GM10248 (cell line): ENCODE measurements around the gene PXDN.

Experiments
- CTCF ChIA-PET: fragments of 300-600 bp; sonication (Branson Sonifier 250); formaldehyde crosslinking; extraction: SDS; loops from one replicate; lab custom pipeline; 2021; ENCODE audit warnings: antibody characterized with exemption; lab: Yijun Ruan, JAX
- POLR2A ChIA-PET: fragments of 350-650 bp; sonication (Branson Sonifier 250); formaldehyde crosslinking; extraction: SDS; loops from one replicate; lab custom pipeline; 2020; ENCODE audit warnings: antibody characterized with exemption; lab: Yijun Ruan, JAX
- DNase-seq: peaks from one replicate; pipeline ENCODE4 v3.0.0; 2012; ENCODE audit errors: extremely low spot score
- TF ChIP-seq, protein P1 (sequence below): IDR thresholded peaks from 2 replicates; pipeline ENCODE4 v1.5.1; 2012; ENCODE audit warnings: mild to moderate bottlenecking, low read depth; ENCODE audit errors: extremely low read depth, missing control alignments, control extremely low read depth

PXDN gene

DNA sequence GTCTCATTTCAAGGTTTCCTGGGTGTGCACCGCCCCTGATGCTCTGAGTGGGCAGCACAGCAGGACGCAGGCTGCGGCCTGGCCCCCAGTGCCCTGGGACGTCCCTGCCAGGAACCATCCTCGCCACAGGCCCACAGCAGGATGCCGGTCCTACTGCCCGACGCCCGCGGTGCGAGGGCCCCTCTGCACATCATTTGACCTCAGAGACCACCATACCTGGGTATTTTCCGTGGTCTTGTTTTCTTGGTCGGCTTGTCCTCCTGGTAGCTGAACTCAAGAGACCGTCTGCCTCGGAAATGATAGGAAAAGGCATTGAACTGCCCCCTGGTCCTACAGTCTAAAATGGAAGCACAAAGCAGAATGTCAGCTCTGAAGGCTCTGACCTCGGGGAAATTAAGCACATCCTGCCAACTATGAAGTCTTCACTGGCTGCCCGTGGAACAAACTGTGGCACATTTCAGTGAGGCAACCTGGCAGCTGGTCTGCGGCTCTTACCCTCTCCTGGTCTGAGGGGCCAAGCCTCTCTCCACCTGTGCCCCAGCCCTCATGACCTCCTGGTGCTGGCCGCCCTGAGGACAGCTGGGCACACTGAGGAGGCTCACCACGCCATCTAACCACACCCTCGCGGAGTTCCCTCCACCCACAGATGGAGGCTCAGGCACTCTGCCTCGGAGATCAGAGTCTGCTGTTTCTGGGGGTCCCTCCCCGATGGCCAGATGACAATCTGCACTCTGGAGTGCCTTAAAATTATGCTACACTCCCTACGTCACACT, 105.0 kb downstream of the PXDN start:
- TF ChIP-seq, protein P1, sequence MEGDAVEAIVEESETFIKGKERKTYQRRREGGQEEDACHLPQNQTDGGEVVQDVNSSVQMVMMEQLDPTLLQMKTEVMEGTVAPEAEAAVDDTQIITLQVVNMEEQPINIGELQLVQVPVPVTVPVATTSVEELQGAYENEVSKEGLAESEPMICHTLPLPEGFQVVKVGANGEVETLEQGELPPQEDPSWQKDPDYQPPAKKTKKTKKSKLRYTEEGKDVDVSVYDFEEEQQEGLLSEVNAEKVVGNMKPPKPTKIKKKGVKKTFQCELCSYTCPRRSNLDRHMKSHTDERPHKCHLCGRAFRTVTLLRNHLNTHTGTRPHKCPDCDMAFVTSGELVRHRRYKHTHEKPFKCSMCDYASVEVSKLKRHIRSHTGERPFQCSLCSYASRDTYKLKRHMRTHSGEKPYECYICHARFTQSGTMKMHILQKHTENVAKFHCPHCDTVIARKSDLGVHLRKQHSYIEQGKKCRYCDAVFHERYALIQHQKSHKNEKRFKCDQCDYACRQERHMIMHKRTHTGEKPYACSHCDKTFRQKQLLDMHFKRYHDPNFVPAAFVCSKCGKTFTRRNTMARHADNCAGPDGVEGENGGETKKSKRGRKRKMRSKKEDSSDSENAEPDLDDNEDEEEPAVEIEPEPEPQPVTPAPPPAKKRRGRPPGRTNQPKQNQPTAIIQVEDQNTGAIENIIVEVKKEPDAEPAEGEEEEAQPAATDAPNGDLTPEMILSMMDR: no peak
- POLR2A ChIA-PET: no interaction called here
- CTCF ChIA-PET: no interaction called here
- DNase-seq: no peak

- TF ChIP-seq, protein P1: no peak
- ChIA-PET POLR2A (no interaction called here), CTCF (no interaction called here)
- DNase-seq: no peak
Observed at GRCh38 chr2:1638281-1638860, 105.9 kb downstream of the PXDN start.

- CTCF ChIA-PET: no interaction called here
- TF ChIP-seq, protein P1: no peak
- POLR2A ChIA-PET: no interaction called here
- DNase-seq: no peak
Observed at GRCh38 chr2:1636791-1637415, 107.4 kb downstream of the PXDN start.

DNA sequence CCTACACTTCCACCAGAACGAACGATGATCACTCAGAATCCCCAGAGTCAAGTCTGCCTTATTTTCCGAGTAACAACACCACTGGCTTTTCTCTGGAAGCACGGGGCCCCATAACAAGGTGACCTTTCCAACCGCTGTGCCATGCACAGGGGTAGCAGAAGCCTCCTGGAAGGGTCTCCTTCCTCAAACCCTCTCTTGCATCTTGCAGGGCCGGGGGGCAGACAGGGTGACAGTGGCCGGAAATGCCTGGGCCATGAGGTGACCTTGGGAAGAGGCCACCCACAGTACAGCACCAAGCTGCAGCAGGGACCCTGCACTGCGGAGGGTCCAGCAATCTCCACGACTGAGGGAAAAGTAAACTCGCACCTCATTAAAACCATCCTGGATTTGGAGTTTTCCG, 108.5 kb downstream of the PXDN start:
- CTCF ChIA-PET: no interaction called here
- TF ChIP-seq, protein P1: no peak
- DNase-seq: no peak
- POLR2A ChIA-PET: no interaction called here

- TF ChIP-seq, protein P1: no peak
- no peak for DNase-seq
- ChIA-PET CTCF (interaction anchor here (0.9 kb wide), 1 partner anchor 10 kb away, joined by 3 read pairs; no protein-coding TSS in a partner anchor), POLR2A (no interaction called here)
Observed at GRCh38 chr2:1634681-1635341, 109.5 kb downstream of the PXDN start.

DNA sequence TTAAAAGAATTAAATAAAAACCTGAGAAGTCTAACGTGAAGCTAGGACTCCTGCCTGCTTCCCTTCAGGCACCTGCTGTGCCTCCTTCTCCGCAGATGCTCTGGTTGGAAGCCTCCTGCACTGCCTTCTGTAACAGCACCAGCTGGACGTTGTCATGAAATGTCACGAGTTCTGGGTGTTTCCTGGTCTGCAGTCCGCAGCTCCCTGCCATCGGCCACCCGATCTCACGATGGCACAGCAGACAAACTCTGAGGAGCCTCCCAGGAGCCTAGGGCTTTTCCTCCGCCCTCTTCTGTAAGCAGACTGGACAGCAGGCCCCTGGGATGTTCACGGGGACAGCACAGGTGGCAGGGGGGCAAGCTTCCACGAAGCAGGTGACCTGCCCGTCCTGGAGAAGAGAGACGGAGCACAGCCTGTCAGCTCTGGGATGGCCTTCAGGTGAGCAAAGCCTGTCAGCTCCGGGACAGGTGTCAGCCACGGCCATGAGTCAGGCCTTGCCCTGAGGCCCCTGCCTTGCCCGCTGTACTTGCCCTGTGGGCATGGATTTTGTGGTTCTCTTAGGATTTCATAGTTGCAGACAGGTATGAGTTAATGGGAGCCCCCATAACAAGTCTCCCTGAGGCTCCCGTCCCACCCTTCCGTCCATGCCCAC, 110.3 kb downstream of the PXDN start:
- no peak for DNase-seq
- POLR2A ChIA-PET: no interaction called here
- CTCF ChIA-PET: interaction anchor here (0.9 kb wide), 1 partner anchor 11 kb away, joined by 3 read pairs; no protein-coding TSS in a partner anchor
- TF ChIP-seq, protein P1: no peak
